22Rv1 (cell line): ENCODE data around the gene TMC1.

Source experiments
- H3K27ac ChIP-seq: fragments of 450-650 bp; 2 replicates; pipeline ENCODE4 v1.5.1; 2017
- CTCF ChIP-seq: fragments of 450-650 bp; IDR thresholded peaks from 2 replicates; pipeline ENCODE4 v1.5.1; 2017; ENCODE audit warnings: mild to moderate bottlenecking
- ZFX ChIP-seq: fragments of 450-650 bp; IDR thresholded peaks from 2 replicates; pipeline ENCODE4 v1.6.1; 2017; ENCODE audit warnings: antibody characterized with exemption, borderline replicate concordance

TMC1 gene

GRCh38 chr9:72884508-72884907 lies 363.1 kb downstream of the TMC1 start:
- H3K27ac ChIP-seq: no peak overlapping the region

More at GRCh38 chr9:72884508-72884907, 363.1 kb downstream of the TMC1 start:
- TF ChIP-seq CTCF: no peak
- no peak for TF ChIP-seq ZFX
